ENCODE results near the gene IGF2BP3.

- TF ChIP-seq CTCF (IDR thresholded peaks at IDR 0.05), result no peak
- no peak for TF ChIP-seq POLR2A (IDR thresholded peaks at IDR 0.05)
Observed at GRCh38 chr7:23418046-23418445, 52.2 kb downstream of the IGF2BP3 start.
